B cell (primary cell): ENCODE measurements around the gene HOMEZ. TPM values are rescaled to one million over a fixed set of nuclear protein-coding genes. Genes with fewer than 3 reads are reported as not detected.

Experiments used
- ATAC-seq: fragments of 200-7000 bp; cut with Tn5 transposase; one replicate; pipeline ENCODE4 v1.10.0; 2021; ENCODE audit warnings: low read depth, mild to moderate bottlenecking, moderate number of reproducible peaks, moderate library complexity
- CTCF ChIA-PET: fragments of 350-600 bp; sonication (Branson Sonifier 250); formaldehyde crosslinking; loops from one replicate; lab custom pipeline; 2021; ENCODE audit warnings: antibody characterized with exemption, inconsistent platforms; lab: Charles Lee
- POLR2A ChIA-PET: fragments of 350-600 bp; sonication (Branson Sonifier 250); formaldehyde crosslinking; loops from one replicate; lab custom pipeline; 2021; ENCODE audit warnings: antibody characterized with exemption; lab: Charles Lee
- DNase-seq: peaks from one replicate; pipeline ENCODE4 v3.0.0; 2013
- H2AFZ ChIP-seq: 2 replicates; pipeline ENCODE4 v1.6.1; 2012; ENCODE audit warnings: mild to moderate bottlenecking, low read depth, low read length; ENCODE audit not compliant: insufficient read depth, poor library complexity, severe bottlenecking
- H3K27ac ChIP-seq, 2 donors: 1 replicate in 1 of 2; 2 replicates in 1 of 2; pipeline ENCODE4 v1.5.1; 2012 to 2013; ENCODE audit warnings: low read length in 2 of 2, mild to moderate bottlenecking in 2 of 2, moderate library complexity in 1 of 2
- H3K27me3 ChIP-seq, 4 experiments: fragments of 200-600 bp in 1 of 4; sonication (generic) in 1 of 4; replicated peaks in 1 of 4; 1 replicate in 2 of 4; 2 replicates in 2 of 4; pipeline versions ENCODE4 v1.6.1 to v1.7.0; 2013 to 2016; ENCODE audit warnings: low read length in 3 of 4, mild to moderate bottlenecking in 2 of 4, mixed read lengths in 1 of 4, moderate library complexity in 1 of 4; ENCODE audit not compliant: insufficient read depth in 4 of 4, control insufficient read depth in 3 of 4; ENCODE audit errors: control extremely low read depth in 1 of 4
- H3K36me3 ChIP-seq, 2 experiments: replicated peaks in 1 of 2; 1 replicate in 1 of 2; 2 replicates in 1 of 2; pipeline versions ENCODE4 v1.6.1 to v1.7.1; 2013; ENCODE audit warnings: low read length in 1 of 2; ENCODE audit not compliant: insufficient read depth in 2 of 2, control insufficient read depth in 1 of 2; ENCODE audit errors: control extremely low read depth in 1 of 2, extremely low read depth in 1 of 2
- H3K4me1 ChIP-seq, 2 donors: fragments of 200-600 bp in 1 of 2; sonication (generic) in 1 of 2; 1 replicate in 1 of 2; 2 replicates in 1 of 2; pipeline versions ENCODE4 v1.5.1 to v1.6.1; 2013 to 2017; ENCODE audit warnings: low read length in 2 of 2; ENCODE audit not compliant: control insufficient read depth in 2 of 2, insufficient read depth in 2 of 2
- H3K4me2 ChIP-seq: replicated peaks from 2 replicates; pipeline ENCODE3; 2012; ENCODE audit warnings: mild to moderate bottlenecking, low read depth, low read length; ENCODE audit not compliant: poor library complexity, severe bottlenecking
- H3K4me3 ChIP-seq, 5 experiments: fragments of 200-600 bp in 1 of 5; sonication (generic) in 1 of 5; 1 replicate in 3 of 5; 2 replicates in 2 of 5; pipeline versions ENCODE4 v1.5.1 to v1.7.0; 2011 to 2016; ENCODE audit warnings: low read length in 4 of 5, mild to moderate bottlenecking in 4 of 5, low read depth in 2 of 5, control low read depth in 1 of 5, moderate library complexity in 1 of 5; ENCODE audit not compliant: insufficient read depth in 1 of 5; ENCODE audit errors: control extremely low read depth in 1 of 5, extremely low read depth in 1 of 5
- H3K79me2 ChIP-seq: fragments of 200-600 bp; sonication (generic); one replicate; pipeline ENCODE4 v1.6.0; 2016; ENCODE audit warnings: low read length; ENCODE audit not compliant: control insufficient read depth, insufficient read depth
- H3K9ac ChIP-seq: fragments of 200-600 bp; sonication (generic); 2 replicates; pipeline ENCODE4 v1.6.1; 2017; ENCODE audit warnings: mild to moderate bottlenecking, low read length, moderate library complexity
- H3K9me3 ChIP-seq, 3 donors: one replicate each; pipeline versions ENCODE4 v1.6.1 to v1.7.1; 2013; ENCODE audit warnings: low read length in 2 of 3; ENCODE audit not compliant: control insufficient read depth in 2 of 3, insufficient read depth in 1 of 3; ENCODE audit errors: control extremely low read depth in 1 of 3
- H4K20me1 ChIP-seq: 2 replicates; pipeline ENCODE4 v1.6.0; 2012; ENCODE audit warnings: mild to moderate bottlenecking, low read length; ENCODE audit not compliant: insufficient read depth, control insufficient read depth, poor library complexity, severe bottlenecking
- H3K27ac Mint-ChIP-seq: one replicate; pipeline ENCODE4 v1.8.0; 2021; ENCODE audit warnings: mixed read lengths
- H3K27me3 Mint-ChIP-seq: one replicate; pipeline ENCODE4 v1.8.0; 2021; ENCODE audit warnings: mixed read lengths
- H3K4me1 Mint-ChIP-seq: one replicate; pipeline ENCODE4 v1.8.0; 2021; ENCODE audit warnings: mixed read lengths
- H3K4me3 Mint-ChIP-seq: one replicate; pipeline ENCODE4 v1.8.0; 2021; ENCODE audit warnings: mixed read lengths
- H3K9me3 Mint-ChIP-seq: one replicate; pipeline ENCODE4 v1.8.0; 2022; ENCODE audit warnings: mixed read lengths; ENCODE audit not compliant: insufficient read depth
- CTCF ChIP-seq: fragments of 200-600 bp; IDR thresholded peaks from one replicate; pipeline ENCODE4 v1.8.0; 2022; ENCODE audit warnings: antibody characterized with exemption, mild to moderate bottlenecking
- EZH2 ChIP-seq: IDR thresholded peaks from 2 replicates; pipeline ENCODE4 v1.6.1; 2012; ENCODE audit warnings: borderline replicate concordance, low read depth, mild to moderate bottlenecking, moderate library complexity, low read length; ENCODE audit not compliant: insufficient read depth, poor library complexity, severe bottlenecking
- WGBS: methylation state at CpG from one replicate; pipeline ENCODE4 v1.1.5; 2013; ENCODE audit warnings: missing lambda C conversion rate; ENCODE audit not compliant: insufficient coverage; 5-methylcytosine and 5-hydroxymethylcytosine counted together
- intact Hi-C: fragments of 100-400 bp; cut with micrococcal nuclease; formaldehyde crosslinking; loops from one replicate; pipeline ENCODE4 v1.10.0; 2022
- polyA plus RNA-seq: library from polyadenylated mRNA; depleted of rRNA; stranded (reverse); fragments of >200 nt; gene quantifications from 2 replicates; pipeline ENCODE4 v1.2.3, GENCODE V29; 2012
- total RNA-seq, 2 donors: library from RNA; stranded (reverse); fragments of 120-200 nt in 1 of 2; gene quantifications; 1 replicate in 1 of 2; 2 replicates in 1 of 2; pipeline versions ENCODE4 v1.2.3 to v1.2.4, GENCODE V29; 2013 to 2022

Gene HOMEZ
- total and polyA plus RNA-seq, 2 donors (not counting 1 experiment from before 2014, with no cell fraction given) = 4.2 to 15.5 TPM

DNA sequence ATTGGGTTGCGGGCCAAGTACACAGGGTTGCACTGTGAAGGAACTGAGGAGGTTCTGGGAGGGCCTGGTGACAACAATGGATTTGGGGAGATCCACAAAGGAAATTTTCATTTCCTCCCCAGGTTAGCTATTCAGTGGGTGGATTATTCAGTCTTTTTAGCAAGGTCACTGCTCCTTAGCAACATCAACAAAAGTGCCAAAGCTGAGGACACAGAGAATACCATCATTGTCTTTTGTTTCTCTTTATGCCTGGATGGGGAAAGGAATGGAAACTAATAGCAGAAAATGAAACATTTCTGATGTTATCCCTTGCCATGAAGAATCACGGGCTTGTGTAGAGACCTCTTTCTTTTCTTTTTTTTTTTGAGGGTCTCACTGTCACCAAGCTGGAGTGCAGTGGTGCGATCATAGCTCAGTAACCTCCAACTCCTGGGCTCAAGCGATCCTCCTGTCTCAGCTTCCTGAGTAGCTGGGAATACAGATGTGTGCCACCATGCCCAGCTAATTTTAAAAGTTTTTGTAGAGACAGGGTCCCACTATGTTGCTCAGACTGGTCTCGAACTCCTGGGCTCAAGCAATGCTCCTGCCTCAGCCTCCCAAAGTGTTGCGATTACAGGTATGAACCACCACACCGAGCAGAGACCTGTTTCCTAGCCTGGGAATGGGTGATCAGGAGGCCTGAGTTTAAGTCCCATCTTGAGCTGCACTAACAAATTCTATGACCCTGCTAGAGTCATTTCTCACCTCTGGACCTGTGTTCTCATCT lies 10.3 kb upstream of the HOMEZ start:
- POLR2A ChIA-PET = no interaction called here
- peaks cover 0 to 14% of the 10 kb centered on the region in 2 experiments for H3K36me3 ChIP-seq
- no peaks in the 10 kb centered on the region for H4K20me1 ChIP-seq
- CTCF ChIA-PET = interaction anchor here (1.1 to 8.6 kb wide), 6 partner anchors 8 to 176 kb away, joined by 3 to 56 read pairs (median 12); partner anchors contain the start of genes BCL2L2, HOMEZ and PABPN1
- H3K4me1 Mint-ChIP-seq = peaks cover 31% of the 10 kb centered on the region
- no peaks in the 10 kb centered on the region for H3K9me3 Mint-ChIP-seq
- no peak for TF ChIP-seq EZH2
- TF ChIP-seq CTCF = no peak
- no peak for DNase-seq
- H3K4me3 Mint-ChIP-seq = no peak overlapping the region
- ATAC-seq = no peak
- H3K4me3 ChIP-seq = no peak overlapping the region
- H3K27ac ChIP-seq = no peak overlapping the region
- H2AFZ ChIP-seq = no peak overlapping the region
- intact Hi-C loops = no loop called here
- no peak overlapping the region for H3K27ac Mint-ChIP-seq
- no peak overlapping the region for H3K9ac ChIP-seq
- peaks cover 14 to 22% of the 10 kb centered on the region in 2 donors for H3K4me1 ChIP-seq
- no peak overlapping the region for H3K4me2 ChIP-seq
- no peaks in the 10 kb centered on the region for H3K27me3 ChIP-seq
- no peaks in the 10 kb centered on the region for H3K27me3 Mint-ChIP-seq
- peaks cover 6% of the 10 kb centered on the region for H3K79me2 ChIP-seq
- no peaks in the 10 kb centered on the region for H3K9me3 ChIP-seq
- 95% methylated on average over 5 of the region's 7 CpGs for WGBS
